ENCODE data around the gene CES2.

Gene CES2

GRCh38 chr16:66961914-66962313 lies 26.6 kb downstream of the CES2 start:
- H2AFZ ChIP-seq (ENCODE audit: low read depth, low read length, severe bottlenecking): peak overlapping the region; percentile 81
- H3K4me3 ChIP-seq (ENCODE audit: insufficient read depth, low read length, poor library complexity, severe bottlenecking): peak overlapping the region; percentile 61
- H3K27me3 ChIP-seq (ENCODE audit: low read length): no peaks in the 10 kb centered on the region
- no peak overlapping the region for H3K27ac ChIP-seq (ENCODE audit: low read depth, low read length)
- no peaks in the 10 kb centered on the region for H3F3A ChIP-seq (ENCODE audit: insufficient read depth)
- H3K79me2 ChIP-seq (ENCODE audit: insufficient read depth, low read length): no peaks in the 10 kb centered on the region
- H3K9me2 ChIP-seq (replicated peaks; ENCODE audit: insufficient read depth, low read length): no peaks in the 10 kb centered on the region
- TF ChIP-seq CTCF (IDR thresholded peaks at IDR 0.05; ENCODE audit: insufficient read depth, low read length, poor library complexity, severe bottlenecking) (no peak), EZH2phosphoT487 (conservative IDR thresholded peaks at IDR 0.05; ENCODE audit: low read length) (no peak)
- H3K9ac ChIP-seq (ENCODE audit: low read length): peak overlapping the region; percentile 52; the same call in 1 of the 2 replicates
- no peaks in the 10 kb centered on the region for H3K36me3 ChIP-seq (ENCODE audit: low read length)
- no peaks in the 10 kb centered on the region for H3K9me3 ChIP-seq (ENCODE audit: insufficient read depth, low read length)
- H3K4me2 ChIP-seq (ENCODE audit: low read depth, low read length, poor library complexity, severe bottlenecking): peak overlapping the region; percentile 72
- no peaks in the 10 kb centered on the region for H4K20me1 ChIP-seq (ENCODE audit: low read depth, low read length)

- H3K27me3 ChIP-seq (ENCODE audit: low read length): no peaks in the 10 kb centered on the region
- no peaks in the 10 kb centered on the region for H3K79me2 ChIP-seq (ENCODE audit: insufficient read depth, low read length)
- no peaks in the 10 kb centered on the region for H3F3A ChIP-seq (ENCODE audit: insufficient read depth)
- TF ChIP-seq CTCF (IDR thresholded peaks at IDR 0.05; ENCODE audit: insufficient read depth, low read length, poor library complexity, severe bottlenecking) (no peak), EZH2phosphoT487 (conservative IDR thresholded peaks at IDR 0.05; ENCODE audit: low read length) (no peak)
- H3K4me3 ChIP-seq (ENCODE audit: insufficient read depth, low read length, poor library complexity, severe bottlenecking): no peak overlapping the region
- no peak overlapping the region for H3K27ac ChIP-seq (ENCODE audit: low read depth, low read length)
- no peaks in the 10 kb centered on the region for H4K20me1 ChIP-seq (ENCODE audit: low read depth, low read length)
- no peak overlapping the region for H3K4me2 ChIP-seq (ENCODE audit: low read depth, low read length, poor library complexity, severe bottlenecking)
- H3K9ac ChIP-seq (ENCODE audit: low read length): no peak overlapping the region
- no peaks in the 10 kb centered on the region for H3K9me2 ChIP-seq (replicated peaks; ENCODE audit: insufficient read depth, low read length)
- H3K36me3 ChIP-seq (ENCODE audit: low read length): no peaks in the 10 kb centered on the region
- no peak overlapping the region for H2AFZ ChIP-seq (ENCODE audit: low read depth, low read length, severe bottlenecking)
- no peaks in the 10 kb centered on the region for H3K9me3 ChIP-seq (ENCODE audit: insufficient read depth, low read length)
Observed at GRCh38 chr16:66964049-66964448, 28.7 kb downstream of the CES2 start.

GRCh38 chr16:66968847-66969246 lies 33.5 kb downstream of the CES2 start:
- H2AFZ ChIP-seq (ENCODE audit: low read depth, low read length, severe bottlenecking): no peak overlapping the region
- H3K4me2 ChIP-seq (ENCODE audit: low read depth, low read length, poor library complexity, severe bottlenecking): no peak overlapping the region
- no peak overlapping the region for H3K27ac ChIP-seq (ENCODE audit: low read depth, low read length)
- H4K20me1 ChIP-seq (ENCODE audit: low read depth, low read length): no peaks in the 10 kb centered on the region
- H3K9ac ChIP-seq (ENCODE audit: low read length): no peak overlapping the region
- H3K9me2 ChIP-seq (replicated peaks; ENCODE audit: insufficient read depth, low read length): no peaks in the 10 kb centered on the region
- H3K36me3 ChIP-seq (ENCODE audit: low read length): no peaks in the 10 kb centered on the region
- no peaks in the 10 kb centered on the region for H3K27me3 ChIP-seq (ENCODE audit: low read length)
- no peaks in the 10 kb centered on the region for H3K79me2 ChIP-seq (ENCODE audit: insufficient read depth, low read length)
- H3K9me3 ChIP-seq (ENCODE audit: insufficient read depth, low read length): no peaks in the 10 kb centered on the region
- H3K4me3 ChIP-seq (ENCODE audit: insufficient read depth, low read length, poor library complexity, severe bottlenecking): no peak overlapping the region
- H3F3A ChIP-seq (ENCODE audit: insufficient read depth): no peaks in the 10 kb centered on the region
- TF ChIP-seq EZH2phosphoT487 (conservative IDR thresholded peaks at IDR 0.05; ENCODE audit: low read length) (no peak), CTCF (IDR thresholded peaks at IDR 0.05; ENCODE audit: insufficient read depth, low read length, poor library complexity, severe bottlenecking) (no peak)
